Suprapubic skin (tissue), 4 donors: ENCODE data around the gene CD2BP2. TPM values are rescaled to one million over a fixed set of nuclear protein-coding genes. Genes with fewer than 3 reads are reported as not detected.

Experiments
- DNase-seq, 2 donors: peaks; one replicate each; pipeline ENCODE4 v3.0.0-alpha.2; 2019; ENCODE audit warnings: low spot score in 2 of 2
- H3K27ac ChIP-seq: fragments of 200-600 bp; sonication (generic); one replicate; pipeline ENCODE4 v1.5.1; 2019
- H3K27me3 ChIP-seq: fragments of 200-600 bp; sonication (generic); one replicate; pipeline ENCODE4 v1.5.1; 2019
- H3K36me3 ChIP-seq: fragments of 200-600 bp; sonication (generic); one replicate; pipeline ENCODE4 v1.5.1; 2019
- H3K4me1 ChIP-seq: fragments of 200-600 bp; sonication (generic); one replicate; pipeline ENCODE4 v1.5.1; 2019
- H3K4me3 ChIP-seq: fragments of 200-600 bp; sonication (generic); one replicate; pipeline ENCODE4 v1.5.1; 2019; ENCODE audit warnings: mild to moderate bottlenecking
- H3K9me3 ChIP-seq: fragments of 200-600 bp; sonication (generic); one replicate; pipeline ENCODE4 v1.5.1; 2019
- EP300 ChIP-seq: sonication (generic); formaldehyde crosslinking; IDR thresholded peaks from one replicate; pipeline ENCODE4 v1.6.1; 2017; ENCODE audit warnings: antibody characterized with exemption
- POLR2A ChIP-seq, 2 donors: fragments of 450-650 bp; IDR thresholded peaks; one replicate each; pipeline ENCODE4 v1.6.1; 2017; ENCODE audit warnings: antibody characterized with exemption in 2 of 2, mild to moderate bottlenecking in 2 of 2, moderate library complexity in 2 of 2
- POLR2AphosphoS5 ChIP-seq, 3 donors: sonication (generic); formaldehyde crosslinking; IDR thresholded peaks; one replicate each; pipeline ENCODE4 v1.6.1; 2017; ENCODE audit warnings: antibody characterized with exemption in 3 of 3
- WGBS: methylation state at CpG from one replicate; pipeline ENCODE4 v1.1.5; 2018; 5-methylcytosine and 5-hydroxymethylcytosine counted together
- total RNA-seq, 4 donors: library from RNA; depleted of rRNA; stranded (reverse); fragments of >200 nt; gene quantifications; one replicate each; pipeline ENCODE4 v1.1.0, GENCODE V29; 2016
- TF ChIP-seq, protein P1 (sequence below), 2 donors: fragments of 200-600 bp in 1 of 2; fragments of 450-650 bp in 1 of 2; sonication (generic) in 1 of 2; IDR thresholded peaks; one replicate each; pipeline ENCODE4 v1.5.1; 2016 to 2019; ENCODE audit warnings: antibody characterized with exemption in 2 of 2, mild to moderate bottlenecking in 1 of 2, moderate library complexity in 1 of 2

Gene CD2BP2
- total RNA-seq, 4 donors from 2014 or later = 21.6 to 34.9 (median 27.7) TPM

DNA sequence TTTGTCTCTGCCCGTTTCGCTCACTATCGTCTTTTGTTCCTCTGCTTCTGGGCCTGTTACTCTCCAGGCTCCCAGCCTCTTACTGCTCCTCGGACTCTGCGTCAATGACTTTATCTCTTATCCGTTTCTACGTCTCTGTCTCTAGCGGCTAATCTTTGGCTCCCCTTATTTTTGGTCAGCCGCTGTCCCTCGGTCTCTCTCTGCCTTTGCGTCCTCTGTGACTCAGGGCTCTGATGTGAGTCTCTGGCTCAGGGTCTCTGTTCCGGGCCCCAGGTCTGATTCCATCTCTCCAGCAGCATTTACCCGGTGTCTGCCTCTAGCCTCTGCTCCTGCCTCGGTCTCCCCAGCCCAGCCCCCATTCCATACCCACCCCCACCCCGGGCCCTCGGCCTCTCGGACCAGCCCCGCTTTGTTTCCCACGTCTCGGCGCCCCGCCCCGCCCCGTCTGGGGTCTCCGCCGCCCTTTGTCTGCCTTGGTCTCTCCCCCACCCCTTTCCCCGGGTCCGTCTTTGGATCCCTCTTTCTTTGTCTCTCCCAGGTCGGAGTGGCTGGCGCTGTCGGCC lies 39.6 kb upstream of the CD2BP2 start:
- Histone ChIP-seq H3K27me3 (no peaks in the 10 kb centered on the region), H3K4me1 (peaks cover 27% of the 10 kb centered on the region), H3K27ac (peak overlapping the region; percentile 68), H3K36me3 (peaks cover 11% of the 10 kb centered on the region), H3K4me3 (peak overlapping the region; percentile 71), H3K9me3 (no peaks in the 10 kb centered on the region)
- WGBS = 11% methylated on average over 31 of the region's 31 CpGs
- no peak for DNase-seq
- TF ChIP-seq EP300 (no peak), POLR2A (IDR thresholded peaks at IDR 0.05) (no peak), POLR2AphosphoS5 (IDR thresholded peaks at IDR 0.05) (no peak)
- TF ChIP-seq, protein P1, sequence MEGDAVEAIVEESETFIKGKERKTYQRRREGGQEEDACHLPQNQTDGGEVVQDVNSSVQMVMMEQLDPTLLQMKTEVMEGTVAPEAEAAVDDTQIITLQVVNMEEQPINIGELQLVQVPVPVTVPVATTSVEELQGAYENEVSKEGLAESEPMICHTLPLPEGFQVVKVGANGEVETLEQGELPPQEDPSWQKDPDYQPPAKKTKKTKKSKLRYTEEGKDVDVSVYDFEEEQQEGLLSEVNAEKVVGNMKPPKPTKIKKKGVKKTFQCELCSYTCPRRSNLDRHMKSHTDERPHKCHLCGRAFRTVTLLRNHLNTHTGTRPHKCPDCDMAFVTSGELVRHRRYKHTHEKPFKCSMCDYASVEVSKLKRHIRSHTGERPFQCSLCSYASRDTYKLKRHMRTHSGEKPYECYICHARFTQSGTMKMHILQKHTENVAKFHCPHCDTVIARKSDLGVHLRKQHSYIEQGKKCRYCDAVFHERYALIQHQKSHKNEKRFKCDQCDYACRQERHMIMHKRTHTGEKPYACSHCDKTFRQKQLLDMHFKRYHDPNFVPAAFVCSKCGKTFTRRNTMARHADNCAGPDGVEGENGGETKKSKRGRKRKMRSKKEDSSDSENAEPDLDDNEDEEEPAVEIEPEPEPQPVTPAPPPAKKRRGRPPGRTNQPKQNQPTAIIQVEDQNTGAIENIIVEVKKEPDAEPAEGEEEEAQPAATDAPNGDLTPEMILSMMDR (IDR thresholded peaks at IDR 0.05) = no peak

DNA sequence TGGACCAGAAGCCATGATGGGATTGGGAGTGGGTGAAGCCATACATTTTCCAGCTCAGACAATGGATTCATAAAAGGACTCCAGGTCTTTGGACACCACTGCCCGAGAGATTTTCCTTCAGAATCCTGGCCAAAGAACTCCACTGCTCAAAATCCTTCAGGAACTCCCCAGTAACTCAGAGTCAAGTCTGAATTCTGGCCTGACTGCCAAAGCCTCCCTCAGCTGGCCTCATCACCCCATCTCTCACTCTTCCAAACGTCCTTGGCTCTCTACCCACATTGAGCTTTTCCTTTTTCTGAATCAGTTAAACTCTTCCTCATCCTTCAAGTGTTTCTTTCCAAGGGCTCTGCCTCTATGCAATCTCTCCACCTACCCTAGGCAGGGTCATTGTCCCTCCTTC lies 28.4 kb upstream of the CD2BP2 start:
- DNase-seq = no peak
- H3K27me3 ChIP-seq = no peaks in the 10 kb centered on the region
- H3K4me1 ChIP-seq = peaks cover 8% of the 10 kb centered on the region
- H3K9me3 ChIP-seq = no peaks in the 10 kb centered on the region
- no peak overlapping the region for H3K27ac ChIP-seq
- TF ChIP-seq POLR2A (IDR thresholded peaks at IDR 0.05) = no peak
- TF ChIP-seq POLR2AphosphoS5 (IDR thresholded peaks at IDR 0.05) = no peak
- TF ChIP-seq EP300 = no peak
- TF ChIP-seq, protein P1 (IDR thresholded peaks at IDR 0.05) = no peak
- no peak overlapping the region for H3K4me3 ChIP-seq
- H3K36me3 ChIP-seq = no peaks in the 10 kb centered on the region
- WGBS = 55% methylated on average over 2 of the region's 2 CpGs

- 55% methylated on average over 8 of the region's 12 CpGs for WGBS
- H3K4me3 ChIP-seq = no peak within 1 kb of the TSS
- no peaks in the 10 kb centered on the region for H3K36me3 ChIP-seq
- DNase-seq = no peak
- H3K9me3 ChIP-seq = no peaks in the 10 kb centered on the region
- no peaks in the 10 kb centered on the region for H3K27me3 ChIP-seq
- H3K27ac ChIP-seq = no peak within 1 kb of the TSS
- TF ChIP-seq, protein P1 (IDR thresholded peaks at IDR 0.05) = no peak
- TF ChIP-seq POLR2AphosphoS5 (IDR thresholded peaks at IDR 0.05) = no peak
- no peak for TF ChIP-seq POLR2A (IDR thresholded peaks at IDR 0.05)
- TF ChIP-seq EP300 = no peak
- peaks cover 16% of the 10 kb centered on the region for H3K4me1 ChIP-seq
Observed at GRCh38 chr16:30382111-30382881, 27.2 kb upstream of the CD2BP2 start, which contains the start of gene SEPTIN1. Gene SEPTIN1, minus strand, starts transcription at chr16:30382561. Its CDS starts 19 bp downstream, at chr16:30382542.

GRCh38 chr16:30381291-30382041 lies 26.4 kb upstream of the CD2BP2 start:
- Histone ChIP-seq H3K36me3 (no peaks in the 10 kb centered on the region), H3K9me3 (no peaks in the 10 kb centered on the region), H3K27ac (no peak overlapping the region), H3K27me3 (no peaks in the 10 kb centered on the region), H3K4me3 (no peak overlapping the region), H3K4me1 (peaks cover 22% of the 10 kb centered on the region)
- DNase-seq = no peak
- TF ChIP-seq, protein P1 (IDR thresholded peaks at IDR 0.05) = no peak
- no peak for TF ChIP-seq POLR2A (IDR thresholded peaks at IDR 0.05)
- no peak for TF ChIP-seq EP300
- TF ChIP-seq POLR2AphosphoS5 (IDR thresholded peaks at IDR 0.05) = no peak
- 82% methylated on average over 13 of the region's 13 CpGs for WGBS

DNA sequence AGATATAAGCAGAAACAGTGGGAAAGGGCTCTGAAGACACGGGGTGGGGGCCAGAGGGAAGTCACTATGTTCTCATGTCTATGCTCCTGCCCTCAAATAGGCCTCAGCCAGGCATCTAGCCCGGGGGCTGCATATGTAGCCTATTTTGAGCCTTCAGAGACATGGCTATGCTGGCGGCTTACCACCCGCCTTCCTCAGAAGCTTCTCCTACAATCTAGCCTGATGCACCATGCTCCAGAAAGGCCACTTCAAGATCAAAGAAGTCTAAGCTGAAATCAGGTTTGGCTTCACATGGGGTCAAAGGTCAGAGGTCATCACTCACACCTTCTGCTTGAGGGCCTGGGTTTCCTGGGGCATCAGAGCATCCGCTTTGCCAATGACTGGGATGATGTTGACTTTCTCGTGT lies 25.7 kb upstream of the CD2BP2 start:
- no peak overlapping the region for H3K4me3 ChIP-seq
- no peak overlapping the region for H3K27ac ChIP-seq
- H3K4me1 ChIP-seq = peaks cover 22% of the 10 kb centered on the region
- no peaks in the 10 kb centered on the region for H3K27me3 ChIP-seq
- H3K9me3 ChIP-seq = no peaks in the 10 kb centered on the region
- H3K36me3 ChIP-seq = no peaks in the 10 kb centered on the region
- no peak for DNase-seq
- no peak for TF ChIP-seq POLR2AphosphoS5 (IDR thresholded peaks at IDR 0.05)
- TF ChIP-seq, protein P1 (IDR thresholded peaks at IDR 0.05) = no peak
- no peak for TF ChIP-seq POLR2A (IDR thresholded peaks at IDR 0.05)
- no peak for TF ChIP-seq EP300
- 67% methylated on average over 4 of the region's 6 CpGs for WGBS
